A549 (cell line): ENCODE data around the gene RAPGEF2.

Experiments
- FOXS1 ChIP-seq: fragments of 250-450 bp; sonication (Bioruptor Pico); IDR thresholded peaks from 2 replicates; pipeline ENCODE4 v1.5.0; 2020; ENCODE audit warnings: mild to moderate bottlenecking, moderate library complexity
- HOXB13 ChIP-seq: fragments of 250-450 bp; sonication (Bioruptor Pico); IDR thresholded peaks from 2 replicates; pipeline ENCODE4 v1.5.0; 2020; ENCODE audit warnings: low read depth, mild to moderate bottlenecking, moderate library complexity
- PHF8 ChIP-seq: fragments of 200-600 bp; sonication (generic); IDR thresholded peaks from 2 replicates; pipeline ENCODE4 v1.6.1; 2016; ENCODE audit warnings: low read depth, mild to moderate bottlenecking, antibody characterized with exemption, moderate library complexity, borderline replicate concordance
- POLR2A ChIP-seq: IDR thresholded peaks from 2 replicates; pipeline ENCODE4 v1.6.1; 2012; ENCODE audit warnings: mild to moderate bottlenecking, low read length
- POLR2AphosphoS2 ChIP-seq: conservative IDR thresholded peaks from 2 replicates; pipeline ENCODE4 v1.6.1; 2012; ENCODE audit warnings: low read length, improper control_type of control experiment, inconsistent platforms
- RAD21 ChIP-seq, 2 experiments: fragments of >200 bp in 1 of 2; sonication (Bioruptor Twin) in 1 of 2; formaldehyde crosslinking in 1 of 2; IDR thresholded peaks in 1 of 2; conservative IDR thresholded peaks in 1 of 2; 2 replicates in 1 of 2; 3 replicates in 1 of 2; pipeline ENCODE4 v1.6.1; 2012 to 2018; ENCODE audit warnings: inconsistent platforms in 1 of 2
- SREBF2 ChIP-seq: fragments of 450-650 bp; IDR thresholded peaks from 2 replicates; pipeline ENCODE4 v1.6.1; 2014; ENCODE audit warnings: mild to moderate bottlenecking, moderate library complexity
- TP53 ChIP-seq: fragments of 250-450 bp; sonication (Bioruptor Pico); IDR thresholded peaks from 2 replicates; pipeline ENCODE4 v1.5.0; 2021; ENCODE audit warnings: mild to moderate bottlenecking, moderate library complexity
- USF2 ChIP-seq: fragments of 450-650 bp; IDR thresholded peaks from 2 replicates; pipeline ENCODE4 v1.6.1; 2014; ENCODE audit warnings: antibody characterized with exemption
- ZSCAN20 ChIP-seq: fragments of 250-450 bp; sonication (Bioruptor Pico); IDR thresholded peaks from 2 replicates; pipeline ENCODE4 v1.8.0; 2022; ENCODE audit warnings: mild to moderate bottlenecking, moderate library complexity
- TF ChIP-seq, protein P1 (sequence below): fragments of >200 bp; sonication (Bioruptor Twin); formaldehyde crosslinking; IDR thresholded peaks from 3 replicates; pipeline ENCODE4 v1.5.1; 2016
- TF ChIP-seq, protein P2 (sequence below): IDR thresholded peaks from 2 replicates; pipeline ENCODE4 v1.6.1; 2012

GRCh38 chr4:159328766-159329165, 225.9 kb downstream of the RAPGEF2 start:
- TF ChIP-seq, protein P1, sequence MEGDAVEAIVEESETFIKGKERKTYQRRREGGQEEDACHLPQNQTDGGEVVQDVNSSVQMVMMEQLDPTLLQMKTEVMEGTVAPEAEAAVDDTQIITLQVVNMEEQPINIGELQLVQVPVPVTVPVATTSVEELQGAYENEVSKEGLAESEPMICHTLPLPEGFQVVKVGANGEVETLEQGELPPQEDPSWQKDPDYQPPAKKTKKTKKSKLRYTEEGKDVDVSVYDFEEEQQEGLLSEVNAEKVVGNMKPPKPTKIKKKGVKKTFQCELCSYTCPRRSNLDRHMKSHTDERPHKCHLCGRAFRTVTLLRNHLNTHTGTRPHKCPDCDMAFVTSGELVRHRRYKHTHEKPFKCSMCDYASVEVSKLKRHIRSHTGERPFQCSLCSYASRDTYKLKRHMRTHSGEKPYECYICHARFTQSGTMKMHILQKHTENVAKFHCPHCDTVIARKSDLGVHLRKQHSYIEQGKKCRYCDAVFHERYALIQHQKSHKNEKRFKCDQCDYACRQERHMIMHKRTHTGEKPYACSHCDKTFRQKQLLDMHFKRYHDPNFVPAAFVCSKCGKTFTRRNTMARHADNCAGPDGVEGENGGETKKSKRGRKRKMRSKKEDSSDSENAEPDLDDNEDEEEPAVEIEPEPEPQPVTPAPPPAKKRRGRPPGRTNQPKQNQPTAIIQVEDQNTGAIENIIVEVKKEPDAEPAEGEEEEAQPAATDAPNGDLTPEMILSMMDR = no peak
- no peak for TF ChIP-seq POLR2A
- TF ChIP-seq TP53 (CRISPR knock-in tag) = no peak
- TF ChIP-seq, protein P2, sequence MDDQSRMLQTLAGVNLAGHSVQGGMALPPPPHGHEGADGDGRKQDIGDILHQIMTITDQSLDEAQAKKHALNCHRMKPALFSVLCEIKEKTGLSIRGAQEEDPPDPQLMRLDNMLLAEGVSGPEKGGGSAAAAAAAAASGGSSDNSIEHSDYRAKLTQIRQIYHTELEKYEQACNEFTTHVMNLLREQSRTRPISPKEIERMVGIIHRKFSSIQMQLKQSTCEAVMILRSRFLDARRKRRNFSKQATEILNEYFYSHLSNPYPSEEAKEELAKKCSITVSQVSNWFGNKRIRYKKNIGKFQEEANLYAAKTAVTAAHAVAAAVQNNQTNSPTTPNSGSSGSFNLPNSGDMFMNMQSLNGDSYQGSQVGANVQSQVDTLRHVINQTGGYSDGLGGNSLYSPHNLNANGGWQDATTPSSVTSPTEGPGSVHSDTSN = no peak
- no peak for TF ChIP-seq HOXB13 (CRISPR knock-in tag)
- no peak for TF ChIP-seq POLR2AphosphoS2
- no peak for TF ChIP-seq USF2
- no peak for TF ChIP-seq PHF8
- TF ChIP-seq FOXS1 = no peak
- TF ChIP-seq RAD21 (conservative IDR thresholded peaks at IDR 0.05 in 1 of 2, IDR thresholded peaks at IDR 0.05 in 1 of 2) = no peak
- TF ChIP-seq ZSCAN20 (CRISPR knock-in tag) = no peak
- TF ChIP-seq SREBF2 = no peak
